Measurements from ENCODE around the gene NFE2.

Gene NFE2

GRCh38 chr12:54306925-54307741 is 6.3 kb upstream of the NFE2 start:
- DNase-seq (ENCODE audit: low read depth in 3 of 3): no peak

- no peak for DNase-seq (ENCODE audit: low read depth in 3 of 3)
These were observed 3.5 kb upstream of the NFE2 start for GRCh38 chr12:54304187-54304810.

GRCh38 chr12:54303640-54304039 is 2.8 kb upstream of the NFE2 start:
- DNase-seq (ENCODE audit: low read depth in 3 of 3): no peak

GRCh38 chr12:54301428-54302048 is 723 bp upstream of the NFE2 start:
- no peak for DNase-seq (ENCODE audit: low read depth in 3 of 3)

GRCh38 chr12:54300225-54300731 is 537 bp downstream of the NFE2 start:
- no peak for DNase-seq (ENCODE audit: low read depth in 3 of 3)

GRCh38 chr12:54299515-54300224 is 1.1 kb downstream of the NFE2 start:
- DNase-seq (ENCODE audit: low read depth in 3 of 3): no peak

- DNase-seq (ENCODE audit: low read depth in 3 of 3): no peak
These were observed 1.9 kb downstream of the NFE2 start for GRCh38 chr12:54298904-54299303.

GRCh38 chr12:54296393-54297099 is 4.3 kb downstream of the NFE2 start:
- no peak for DNase-seq (ENCODE audit: low read depth in 3 of 3)

- no peak for DNase-seq (ENCODE audit: low read depth in 3 of 3)
These were observed 5.8 kb downstream of the NFE2 start for GRCh38 chr12:54294953-54295566.

GRCh38 chr12:54294152-54294952 is 6.5 kb downstream of the NFE2 start:
- peak in 2 of 3 donors; percentile 27 to 45 for DNase-seq (ENCODE audit: low read depth in 3 of 3)

GRCh38 chr12:54292931-54293241 is 7.9 kb downstream of the NFE2 start:
- DNase-seq (ENCODE audit: low read depth in 3 of 3): no peak

- DNase-seq (ENCODE audit: low read depth in 3 of 3): no peak
These were observed 8.5 kb downstream of the NFE2 start for GRCh38 chr12:54292083-54292930.

- no peak for DNase-seq (ENCODE audit: low read depth in 3 of 3)
These were observed 13.3 kb downstream of the NFE2 start for GRCh38 chr12:54287261-54288157.

GRCh38 chr12:54286042-54287030 is 14.5 kb downstream of the NFE2 start:
- DNase-seq (ENCODE audit: low read depth in 3 of 3): no peak

- DNase-seq (ENCODE audit: low read depth in 3 of 3): no peak
These were observed 15.4 kb downstream of the NFE2 start for GRCh38 chr12:54285150-54286041.
